NCI-H1105 (cell line): ENCODE results near the gene FAM47B.

Experiments
- DNase-seq: peaks from one replicate; lab custom pipeline; 2025; lab: John Stamatoyannopoulos, UW

Gene FAM47B

GRCh38 chrX:34942496-34942895 lies at the start of gene FAM47B:
TSS of gene FAM47B (plus strand) at chrX:34942796. CDS start at chrX:34942832, 36 bp downstream.
- DNase-seq = no peak

- no peak for DNase-seq
Measured at GRCh38 chrX:34893741-34894140, 48.9 kb upstream of the FAM47B start.

- no peak for DNase-seq
Measured at GRCh38 chrX:34900691-34901090, 41.9 kb upstream of the FAM47B start.

GRCh38 chrX:34901761-34902160 lies 40.8 kb upstream of the FAM47B start:
- DNase-seq = no peak

- DNase-seq = no peak
Measured at GRCh38 chrX:34903316-34903715, 39.3 kb upstream of the FAM47B start.

- no peak for DNase-seq
Measured at GRCh38 chrX:34909151-34909550, 33.4 kb upstream of the FAM47B start.

- no peak for DNase-seq
Measured at GRCh38 chrX:34915463-34916225, 27.0 kb upstream of the FAM47B start.

- no peak for DNase-seq
Measured at GRCh38 chrX:34917146-34917545, 25.4 kb upstream of the FAM47B start.

GRCh38 chrX:34918091-34918736 lies 24.4 kb upstream of the FAM47B start:
- no peak for DNase-seq

- no peak for DNase-seq
Measured at GRCh38 chrX:34918856-34919255, 23.7 kb upstream of the FAM47B start.

- DNase-seq = no peak
Measured at GRCh38 chrX:34927866-34928265, 14.7 kb upstream of the FAM47B start.

GRCh38 chrX:34943235-34943634 lies 639 bp downstream of the FAM47B start:
- no peak for DNase-seq

- DNase-seq = no peak
Measured at GRCh38 chrX:34956916-34957315, 14.3 kb downstream of the FAM47B start.

- DNase-seq = no peak
Measured at GRCh38 chrX:34961662-34962061, 19.1 kb downstream of the FAM47B start.

GRCh38 chrX:34972206-34972605 lies 29.6 kb downstream of the FAM47B start:
- no peak for DNase-seq

GRCh38 chrX:34978171-34978570 lies 35.6 kb downstream of the FAM47B start:
- no peak for DNase-seq

GRCh38 chrX:34987646-34988045 lies 45.0 kb downstream of the FAM47B start:
- DNase-seq = no peak
